Jurkat, Clone E6-1 (cell line): Measurements from ENCODE around the gene YBEY.

Source experiments
- DNase-seq: peaks from one replicate; pipeline ENCODE4 v3.0.0-alpha.2; 2011; ENCODE audit warnings: low read depth, low spot score
- H3K4me3 ChIP-seq: 2 replicates; pipeline ENCODE4 v1.5.1; 2011; ENCODE audit warnings: mild to moderate bottlenecking, low read length, control low read depth, moderate library complexity

The YBEY gene

DNA sequence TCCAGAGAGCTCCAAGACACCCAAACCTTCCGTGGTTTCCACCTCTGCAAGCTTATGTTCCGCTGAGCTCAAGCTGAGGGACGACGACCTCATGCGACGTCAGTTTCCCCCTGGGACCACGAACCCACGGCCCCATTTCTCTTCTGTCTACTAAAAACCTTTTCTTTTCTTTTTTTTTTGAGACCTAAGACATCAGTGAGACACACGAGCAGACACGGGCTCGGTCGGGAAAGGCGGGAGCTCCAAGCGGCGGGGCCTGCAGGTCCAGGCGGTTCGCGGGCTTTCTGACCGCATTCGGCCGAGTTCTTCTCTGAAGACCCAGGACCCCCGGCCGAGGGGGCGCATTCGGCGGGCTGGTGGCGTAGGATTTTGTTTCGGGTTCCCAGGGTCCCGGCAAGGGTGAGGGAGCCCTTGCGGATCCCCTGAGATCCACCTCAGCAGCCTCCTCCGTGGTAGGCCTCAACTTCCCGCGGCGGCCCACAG is 37.1 kb downstream of the YBEY start:
- no peak for DNase-seq
- H3K4me3 ChIP-seq, result peak overlapping the region; percentile 95

DNA sequence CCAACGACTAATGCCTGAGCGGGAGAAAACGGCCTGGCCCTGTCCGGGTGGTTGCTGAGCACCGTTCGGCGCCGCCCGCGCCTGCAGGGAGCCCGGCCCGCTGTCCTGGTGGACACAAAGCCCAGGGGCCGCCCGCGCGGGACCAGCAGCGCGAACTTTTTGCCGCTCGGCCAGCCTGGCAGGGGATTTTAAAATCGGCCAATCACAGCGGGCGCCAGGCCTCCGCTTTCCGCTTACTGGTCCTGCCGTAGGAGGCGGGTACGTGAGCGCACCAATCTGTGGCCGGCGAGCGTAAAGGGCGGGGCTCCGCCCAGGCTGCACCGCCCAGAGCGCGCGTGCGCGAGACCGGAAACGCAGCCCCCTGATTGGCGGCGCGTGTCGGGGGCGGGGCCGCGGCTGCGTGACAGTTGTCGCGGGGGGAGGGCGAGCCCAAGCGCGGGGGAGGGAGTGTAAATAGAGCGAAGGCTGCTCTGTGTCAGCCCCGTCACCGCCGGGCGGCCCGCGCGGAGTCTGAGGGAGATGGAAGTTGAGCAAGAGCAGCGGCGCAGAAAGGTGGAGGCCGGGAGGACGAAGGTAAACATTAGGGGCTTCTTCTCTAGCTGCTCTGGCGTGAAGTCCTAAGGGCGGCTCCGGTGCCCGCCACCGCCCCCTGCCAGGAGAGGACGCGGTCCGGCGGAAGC is 37.7 kb downstream of the YBEY start, which contains the start of the genes C21orf58 and PCNT:
Gene C21orf58 (minus strand): TSS at position 161 of the 680 bp plus-strand sequence. CDS start 1,132 bp downstream, outside the sequence.
Gene PCNT (plus strand): TSS at position 447 of the 680 bp plus-strand sequence. CDS start 73 bp downstream, at position 520.
- peak within 1 kb of the TSS; percentile 95 for H3K4me3 ChIP-seq
- peak; percentile 96 for DNase-seq

DNA sequence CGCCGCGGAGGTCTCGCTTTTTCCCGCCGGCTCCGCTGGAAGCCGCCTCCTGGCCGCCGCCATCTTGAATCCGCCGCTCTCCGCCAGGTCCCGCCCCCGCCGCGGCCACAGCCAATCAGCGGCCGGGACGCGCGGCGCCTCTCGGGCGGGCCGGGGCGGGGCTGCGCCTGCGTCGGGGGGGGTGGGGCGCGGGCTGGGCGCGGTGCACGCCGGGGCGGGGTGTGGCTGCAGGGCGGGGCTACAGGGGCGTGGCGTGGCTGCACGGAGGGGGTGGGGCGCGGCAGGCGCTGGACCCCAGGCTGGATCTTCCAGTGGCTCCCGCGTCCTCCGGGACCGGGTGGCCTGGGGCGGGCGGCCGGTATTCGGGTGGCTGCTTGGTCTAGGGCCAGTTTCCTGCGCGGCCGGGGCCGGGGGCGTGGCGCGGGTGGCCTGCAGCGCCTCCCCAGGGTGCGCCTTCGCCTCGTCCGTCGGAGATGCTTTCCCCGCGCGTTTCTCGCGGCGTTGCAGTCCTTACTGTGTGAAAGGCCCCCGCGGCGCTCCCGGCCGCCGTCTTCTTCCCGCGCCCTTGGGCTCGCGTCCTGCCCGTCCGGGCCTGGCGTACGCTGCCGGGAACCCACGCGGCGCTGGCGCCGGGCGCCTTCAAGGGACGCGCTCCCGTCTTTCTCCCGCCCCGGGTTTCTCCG is 38.4 kb downstream of the YBEY start:
- DNase-seq, result peak; percentile 61
- H3K4me3 ChIP-seq, result peak overlapping the region; percentile 87

DNA sequence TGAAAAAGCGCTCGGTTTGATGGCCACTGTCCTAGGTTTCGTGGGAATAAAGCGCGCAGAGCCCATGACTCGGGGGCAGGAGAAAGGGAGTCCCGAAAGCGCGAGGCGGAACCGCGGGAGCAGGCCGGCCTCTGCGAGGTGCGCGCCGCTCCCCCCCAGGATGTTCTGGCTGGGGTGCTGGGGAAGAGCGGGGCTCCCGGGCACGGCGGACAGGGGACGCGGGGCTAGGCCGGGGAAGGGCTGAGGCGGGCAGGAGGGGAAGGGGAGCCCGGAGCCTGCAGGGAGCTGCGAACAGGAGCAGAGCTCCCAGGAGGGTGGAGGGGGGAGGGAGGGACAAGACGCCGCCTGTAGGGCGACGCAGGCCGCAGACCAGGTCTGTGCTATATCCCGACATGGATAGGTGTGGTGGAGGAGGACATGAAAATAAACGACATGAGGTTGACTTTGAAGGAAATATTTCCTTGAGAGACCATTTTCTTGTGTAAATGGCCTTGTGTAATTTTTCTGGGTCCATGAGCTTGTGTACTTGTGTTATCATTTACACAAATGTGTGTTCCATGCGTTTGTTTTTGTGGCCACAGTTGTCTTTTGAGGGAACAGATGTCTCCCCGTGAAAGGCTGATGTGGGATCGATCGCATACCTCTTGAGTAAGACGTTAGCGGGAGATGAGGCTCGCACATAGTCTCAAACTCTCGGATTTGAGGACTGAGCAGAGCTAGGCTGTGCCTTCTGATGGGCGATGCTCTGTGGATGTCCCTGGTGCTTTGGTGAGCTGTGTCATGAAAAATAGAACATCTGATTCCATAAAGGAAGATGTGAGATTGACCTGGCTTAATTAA is 39.2 kb downstream of the YBEY start:
- peak; percentile 58 for DNase-seq
- peak overlapping the region; percentile 73 for H3K4me3 ChIP-seq

DNA sequence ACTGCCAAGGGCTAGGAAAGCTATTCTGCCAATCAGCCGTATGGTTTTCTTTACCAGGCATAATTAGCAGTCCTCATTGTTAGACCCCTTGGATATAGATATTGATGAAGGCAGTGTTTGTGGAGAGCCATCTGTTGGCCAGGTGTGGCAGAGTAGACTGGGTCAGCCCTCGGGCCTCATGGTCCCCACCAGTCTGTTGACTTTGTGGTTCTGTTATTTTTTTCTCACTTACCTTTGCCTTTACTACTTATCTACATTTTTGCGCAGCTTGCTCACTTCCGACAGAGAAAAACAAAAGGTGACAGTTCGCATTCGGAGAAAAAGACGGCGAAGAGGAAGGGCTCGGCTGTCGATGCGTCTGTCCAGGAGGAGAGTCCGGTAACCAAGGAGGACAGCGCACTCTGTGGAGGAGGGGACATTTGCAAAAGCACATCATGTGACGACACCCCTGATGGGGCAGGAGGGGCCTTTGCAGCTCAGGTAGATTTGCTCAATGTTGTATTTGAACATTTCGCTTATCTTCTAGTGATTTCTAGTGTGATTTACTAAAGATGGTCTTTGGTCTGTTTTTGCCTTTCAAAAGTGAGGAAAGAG is 40.1 kb downstream of the YBEY start:
- no peak overlapping the region for H3K4me3 ChIP-seq
- DNase-seq, result no peak

DNA sequence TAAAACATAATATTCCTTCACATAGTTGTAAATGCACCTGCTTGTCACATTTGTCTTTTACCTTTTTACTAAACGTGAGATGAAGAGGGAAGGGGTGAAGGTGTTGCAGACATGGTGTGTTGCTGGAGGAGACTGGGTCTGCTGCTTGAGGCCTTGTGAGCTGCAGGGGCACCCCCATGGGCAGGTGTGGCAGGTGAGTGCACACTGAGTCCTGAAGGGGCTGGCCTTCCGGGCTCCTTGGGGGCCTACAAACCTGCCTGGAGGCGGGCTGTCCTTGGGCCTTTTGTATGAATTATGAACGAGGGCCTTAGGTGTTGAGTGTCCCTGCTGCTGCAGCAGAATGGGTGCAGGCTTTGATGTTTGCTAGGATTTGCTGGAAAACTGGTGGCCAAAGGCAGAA is 41.6 kb downstream of the YBEY start:
- no peak for DNase-seq
- H3K4me3 ChIP-seq, result no peak overlapping the region

DNA sequence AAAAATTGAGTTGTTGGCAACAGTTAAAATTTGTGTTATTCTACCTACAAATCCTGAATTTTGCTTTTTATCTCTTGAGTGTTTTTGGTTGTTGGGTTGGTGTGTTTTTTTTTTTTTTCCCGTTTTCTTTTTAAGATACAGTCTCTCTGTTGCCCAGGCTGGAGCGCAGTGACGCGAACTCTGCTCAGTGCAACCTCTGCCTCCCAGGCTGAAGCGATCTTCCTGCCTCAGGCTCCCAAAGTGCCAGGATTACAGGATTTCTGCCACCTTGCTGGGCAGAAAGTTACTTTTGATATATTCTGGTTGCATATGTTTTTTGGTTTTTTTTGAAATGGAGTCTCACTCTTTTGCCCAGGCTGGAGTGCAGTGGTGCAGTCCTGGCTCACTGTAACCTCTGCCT is 42.0 kb downstream of the YBEY start:
- DNase-seq, result no peak
- H3K4me3 ChIP-seq, result no peak overlapping the region

DNA sequence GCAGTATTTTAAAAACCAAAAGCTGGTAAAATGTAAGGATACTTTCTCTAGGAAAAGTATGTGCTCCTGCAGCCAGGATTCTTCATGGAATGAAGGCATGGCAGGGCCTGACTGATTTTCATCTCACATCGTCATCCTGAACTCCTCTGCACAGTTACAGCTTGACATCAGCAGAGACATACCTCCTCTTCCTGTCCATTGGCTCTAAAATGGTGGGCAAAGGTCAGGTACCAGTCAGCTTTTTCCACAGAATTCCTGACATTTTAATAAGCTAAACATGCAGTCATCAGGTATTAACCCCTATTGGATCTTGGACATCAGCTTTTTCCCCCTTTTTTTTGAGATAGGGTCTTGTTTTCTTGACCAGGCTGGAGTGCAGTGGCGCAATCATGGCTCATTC is 43.7 kb downstream of the YBEY start:
- no peak overlapping the region for H3K4me3 ChIP-seq
- no peak for DNase-seq

DNA sequence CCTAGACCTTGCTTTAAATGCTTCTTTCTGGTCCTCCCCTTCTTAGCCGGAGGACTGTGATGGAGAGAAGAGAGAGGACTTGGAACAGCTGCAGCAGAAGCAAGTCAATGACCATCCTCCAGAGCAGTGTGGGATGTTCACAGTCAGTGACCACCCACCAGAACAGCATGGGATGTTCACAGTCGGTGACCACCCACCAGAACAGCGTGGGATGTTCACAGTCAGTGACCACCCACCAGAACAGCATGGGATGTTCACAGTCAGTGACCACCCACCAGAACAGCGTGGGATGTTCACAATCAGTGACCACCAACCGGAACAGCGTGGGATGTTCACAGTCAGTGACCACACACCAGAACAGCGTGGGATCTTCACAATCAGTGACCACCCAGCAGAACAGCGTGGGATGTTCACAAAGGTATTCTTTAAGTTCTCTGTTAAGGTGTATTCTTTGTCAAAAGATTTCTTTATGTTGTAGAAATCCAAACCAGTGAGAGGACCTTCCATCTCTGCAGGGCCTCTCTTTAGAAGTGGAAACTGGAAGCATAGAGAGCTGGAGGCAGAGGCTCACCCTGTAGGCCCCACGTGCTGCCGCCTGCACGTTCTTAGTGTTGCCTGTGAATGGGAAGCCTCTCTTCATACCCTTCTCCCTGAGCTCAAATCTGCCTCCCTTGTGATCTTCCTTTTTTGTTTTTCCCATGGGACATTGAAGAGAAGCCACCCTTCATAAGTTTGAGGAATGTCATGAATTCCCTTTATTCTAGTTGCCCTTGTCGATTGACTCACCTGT is 48.4 kb downstream of the YBEY start:
- no peak overlapping the region for H3K4me3 ChIP-seq
- DNase-seq, result no peak

DNA sequence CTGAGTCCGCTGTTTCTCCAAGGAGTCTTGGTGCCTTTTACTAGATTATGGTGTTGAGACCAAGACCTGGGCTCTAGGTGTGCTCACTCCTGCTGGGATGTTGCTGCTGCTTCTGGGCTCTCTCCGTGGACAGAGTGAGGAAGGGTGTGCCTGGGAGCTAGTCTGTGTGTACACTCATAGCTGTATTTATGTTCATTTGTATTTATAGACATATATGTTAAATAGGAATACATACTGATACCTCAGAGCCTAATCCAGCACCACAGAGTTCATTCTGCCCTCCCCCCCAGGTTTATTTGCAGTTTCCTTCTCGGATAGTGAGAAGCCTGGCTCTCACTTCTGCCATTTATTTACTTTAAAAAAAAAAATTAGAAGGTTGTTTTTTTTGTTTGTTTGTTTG is 50.5 kb downstream of the YBEY start:
- DNase-seq, result no peak
- no peak overlapping the region for H3K4me3 ChIP-seq

DNA sequence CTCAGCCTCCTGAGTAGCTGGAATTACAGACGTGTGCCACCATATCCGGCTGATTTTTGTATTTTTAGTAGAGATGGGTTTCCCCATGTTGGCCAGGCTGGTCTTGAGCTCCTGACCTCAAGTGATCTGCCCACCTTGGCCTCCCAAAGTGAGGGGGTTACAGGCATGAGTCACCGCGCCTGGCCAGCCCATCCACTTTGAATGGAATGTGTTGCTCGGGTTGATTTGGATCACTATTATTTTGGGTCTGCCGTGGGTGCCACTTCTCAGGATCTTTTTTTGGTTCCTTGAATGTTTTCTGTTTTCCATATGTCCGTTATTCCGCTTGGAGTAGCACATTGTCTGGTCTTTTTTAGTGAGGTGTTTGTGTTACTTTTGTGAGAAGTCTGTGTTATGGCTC is 54.9 kb downstream of the YBEY start:
- no peak for DNase-seq
- no peak overlapping the region for H3K4me3 ChIP-seq

DNA sequence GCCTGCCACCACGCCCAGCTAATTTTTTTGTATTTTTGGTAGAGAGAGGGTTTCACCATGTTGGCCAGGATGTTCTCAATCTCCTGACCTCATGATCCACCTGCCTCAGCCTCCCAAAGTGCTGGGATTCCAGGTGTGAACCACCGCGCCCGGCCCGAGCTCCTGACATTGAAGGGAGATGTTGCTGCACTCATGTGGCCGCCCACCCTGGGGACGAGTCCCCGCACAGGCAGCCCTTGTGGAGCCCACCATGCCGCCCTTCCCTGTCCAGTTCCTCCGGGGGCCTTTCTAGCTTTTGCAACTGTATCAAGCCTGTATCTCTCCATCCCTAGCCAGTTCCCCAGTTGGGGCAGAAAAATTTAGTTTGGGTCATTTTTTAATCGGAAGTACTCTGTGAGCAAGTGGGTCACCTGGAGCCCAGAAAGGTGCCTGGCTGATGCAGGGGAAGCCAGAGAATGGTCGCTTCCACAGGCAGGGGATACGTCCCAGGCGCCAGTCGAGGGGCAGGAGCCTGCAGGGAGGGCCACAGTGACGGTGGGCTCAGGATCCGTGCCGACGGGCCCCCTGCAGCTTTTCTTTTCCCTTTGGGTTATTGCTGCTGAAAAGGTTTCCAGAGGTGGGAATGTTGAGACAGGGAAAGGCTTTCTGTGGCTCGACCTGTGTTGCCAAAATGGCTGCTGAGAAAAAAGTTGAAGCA is 58.2 kb downstream of the YBEY start:
- no peak overlapping the region for H3K4me3 ChIP-seq
- DNase-seq, result no peak

DNA sequence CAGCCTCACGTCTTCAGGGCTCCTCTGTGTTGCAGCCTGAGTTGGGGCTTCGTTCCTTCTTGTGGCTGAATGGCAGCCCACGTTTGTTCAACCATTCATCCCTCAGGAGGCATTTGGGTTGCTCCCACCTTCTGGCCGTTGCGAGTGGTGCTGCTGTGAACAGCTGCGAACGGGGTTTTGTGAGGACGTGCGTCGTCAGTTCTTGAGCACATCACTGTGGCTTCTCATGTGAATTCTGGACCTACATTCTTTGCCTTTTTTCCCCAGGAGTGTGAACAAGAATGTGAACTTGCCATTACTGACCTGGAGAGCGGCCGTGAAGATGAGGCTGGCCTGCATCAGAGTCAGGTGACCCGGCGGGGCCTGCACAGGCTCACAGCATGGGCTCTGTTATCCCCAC is 59.7 kb downstream of the YBEY start:
- H3K4me3 ChIP-seq, result no peak overlapping the region
- no peak for DNase-seq

DNA sequence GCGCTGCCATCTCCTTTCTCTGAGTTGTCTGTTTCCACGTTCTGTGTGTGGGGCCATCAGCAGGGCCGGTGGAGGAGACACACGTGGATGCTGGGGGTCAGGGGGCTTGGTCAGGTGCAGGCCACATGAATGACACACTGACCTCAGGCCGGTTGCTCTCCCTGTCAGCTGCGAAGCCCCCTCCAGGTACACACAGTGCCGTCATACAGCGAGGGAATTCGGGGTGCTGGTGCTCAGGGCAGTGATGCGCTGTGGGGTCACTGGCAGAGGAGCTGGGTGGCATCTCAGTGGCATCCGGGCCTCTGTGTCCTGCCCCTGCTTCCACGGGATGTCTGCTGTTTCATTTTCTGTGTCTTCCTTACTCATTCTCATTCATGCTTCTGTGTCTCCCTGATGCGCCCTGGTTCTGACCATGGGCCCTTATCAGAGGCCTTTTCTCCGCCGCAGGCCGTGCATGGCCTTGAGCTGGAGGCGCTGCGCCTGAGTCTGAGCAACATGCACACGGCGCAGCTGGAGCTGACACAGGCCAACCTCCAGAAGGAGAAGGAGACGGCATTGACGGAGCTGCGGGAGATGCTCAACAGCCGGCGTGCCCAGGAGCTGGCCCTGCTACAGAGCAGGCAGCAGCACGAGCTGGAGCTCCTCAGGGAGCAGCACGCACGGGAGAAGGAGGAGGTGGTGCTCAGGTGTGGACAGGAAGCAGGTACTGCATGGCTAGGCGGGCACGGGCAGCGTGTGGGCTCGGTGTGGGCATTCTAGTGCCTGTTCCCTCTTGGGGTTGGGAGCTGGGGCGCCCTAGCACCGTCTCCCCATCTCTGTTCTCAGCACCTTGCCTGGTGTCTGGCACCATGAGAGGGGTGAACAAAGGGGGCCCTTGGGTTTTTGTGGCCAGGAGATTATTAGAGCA is 60.4 kb downstream of the YBEY start:
- no peak overlapping the region for H3K4me3 ChIP-seq
- no peak for DNase-seq

DNA sequence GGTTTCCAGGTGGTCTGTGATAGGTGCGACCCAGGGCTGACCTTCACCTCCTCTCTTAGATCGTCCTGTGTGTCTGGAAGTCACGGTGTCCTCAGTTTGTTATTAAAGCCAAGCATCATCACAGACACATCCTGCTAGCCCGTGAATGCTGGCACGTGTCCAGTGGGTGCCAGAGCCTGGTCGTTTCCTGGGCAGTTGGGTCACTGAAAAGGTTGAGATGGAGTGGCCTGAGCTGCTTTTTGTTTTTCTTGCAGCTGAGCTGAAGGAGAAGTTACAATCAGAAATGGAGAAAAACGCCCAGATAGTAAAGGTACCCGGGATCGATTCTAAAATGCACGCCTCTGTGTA is 61.0 kb downstream of the YBEY start:
- no peak for DNase-seq
- H3K4me3 ChIP-seq, result no peak overlapping the region
